CD4-positive, alpha-beta T cell treated with Interleukin-15 for 4 hours (primary cell): Measurements from ENCODE around the gene UTF1.

Experiments used
- DNase-seq: peaks from one replicate; pipeline ENCODE4 v3.0.0-alpha.2; 2020; ENCODE audit warnings: low spot score

Gene UTF1

DNA sequence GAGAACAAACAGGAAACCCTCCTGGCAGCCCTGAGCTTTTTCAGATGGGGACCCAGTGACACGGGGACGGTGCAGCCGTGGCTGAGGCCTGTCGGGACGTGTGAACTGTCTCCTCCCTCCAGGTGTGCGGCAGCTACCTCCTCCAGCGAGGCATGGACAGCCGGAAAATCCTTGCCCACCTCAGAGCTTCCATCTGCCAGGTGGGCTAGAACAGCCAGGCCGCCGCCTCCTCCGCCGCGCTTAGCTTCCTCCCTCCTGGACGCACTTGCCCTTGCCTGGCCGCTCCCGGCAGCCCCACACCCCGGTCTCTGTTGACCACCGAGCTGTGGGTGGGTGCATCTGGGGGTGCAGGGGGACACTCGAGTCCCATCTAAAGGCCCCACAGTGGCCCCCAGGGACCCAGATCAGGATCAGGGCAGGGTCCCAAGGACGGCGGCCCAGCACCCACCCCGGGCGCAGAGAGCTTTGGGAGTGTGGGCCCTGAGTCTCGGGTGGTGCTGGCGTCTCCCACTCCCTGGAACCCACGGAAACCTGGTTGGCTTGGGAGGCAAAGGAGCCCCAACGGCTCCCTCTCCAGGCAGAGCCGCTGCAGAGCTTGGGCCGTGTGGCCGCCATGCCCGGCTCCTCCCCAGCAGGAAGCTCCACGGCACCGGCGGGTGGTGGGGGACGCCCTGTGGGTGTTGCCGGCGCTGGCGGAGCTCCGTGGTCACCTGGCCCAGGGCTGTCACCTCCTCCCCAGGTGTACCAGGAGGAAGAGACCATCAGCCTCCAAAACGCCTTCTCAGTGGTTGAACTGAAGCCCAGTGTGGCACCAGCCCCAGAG lies 32.9 kb upstream of the UTF1 start:
- no peak for DNase-seq

DNA sequence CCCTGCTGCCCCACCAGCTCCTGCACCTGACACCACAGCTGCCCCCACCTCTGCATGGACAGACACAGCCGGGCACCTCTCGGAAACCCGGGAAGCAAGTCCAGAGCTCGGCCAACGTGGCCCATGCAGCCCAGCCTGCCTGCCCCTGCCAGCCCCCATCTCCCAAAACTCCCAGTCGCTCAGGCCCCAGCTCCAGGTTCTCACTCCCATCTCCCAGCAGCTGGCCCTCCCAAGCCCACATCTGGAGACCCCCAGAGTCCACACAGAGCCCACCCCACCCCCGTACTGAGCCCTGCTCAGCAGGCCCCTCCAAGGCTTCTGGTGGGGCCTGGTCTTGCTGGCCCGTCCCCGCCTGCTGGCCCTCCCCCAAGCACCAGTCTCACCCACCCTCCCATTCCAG lies 32.2 kb upstream of the UTF1 start:
- no peak for DNase-seq

DNA sequence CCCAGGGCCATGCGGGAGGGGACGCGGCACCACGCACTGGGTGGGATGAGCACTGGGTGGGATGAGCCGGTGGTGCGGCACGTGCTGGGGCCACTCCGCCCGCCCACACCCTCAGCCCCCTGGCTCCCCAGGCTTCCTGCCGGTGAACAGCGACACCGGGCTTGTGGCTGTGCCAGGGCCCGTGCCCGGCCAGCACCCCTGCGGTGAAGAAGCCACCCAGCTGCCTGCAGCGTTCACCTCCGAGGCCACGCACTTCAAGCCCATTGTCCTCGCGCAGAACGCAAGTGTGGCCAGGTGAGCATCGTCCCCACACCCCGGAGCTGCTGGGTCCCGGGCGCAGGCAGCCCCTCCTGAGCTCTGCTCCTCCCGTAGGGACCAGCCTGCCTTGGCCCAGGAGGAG lies 31.8 kb upstream of the UTF1 start:
- DNase-seq, result no peak

DNA sequence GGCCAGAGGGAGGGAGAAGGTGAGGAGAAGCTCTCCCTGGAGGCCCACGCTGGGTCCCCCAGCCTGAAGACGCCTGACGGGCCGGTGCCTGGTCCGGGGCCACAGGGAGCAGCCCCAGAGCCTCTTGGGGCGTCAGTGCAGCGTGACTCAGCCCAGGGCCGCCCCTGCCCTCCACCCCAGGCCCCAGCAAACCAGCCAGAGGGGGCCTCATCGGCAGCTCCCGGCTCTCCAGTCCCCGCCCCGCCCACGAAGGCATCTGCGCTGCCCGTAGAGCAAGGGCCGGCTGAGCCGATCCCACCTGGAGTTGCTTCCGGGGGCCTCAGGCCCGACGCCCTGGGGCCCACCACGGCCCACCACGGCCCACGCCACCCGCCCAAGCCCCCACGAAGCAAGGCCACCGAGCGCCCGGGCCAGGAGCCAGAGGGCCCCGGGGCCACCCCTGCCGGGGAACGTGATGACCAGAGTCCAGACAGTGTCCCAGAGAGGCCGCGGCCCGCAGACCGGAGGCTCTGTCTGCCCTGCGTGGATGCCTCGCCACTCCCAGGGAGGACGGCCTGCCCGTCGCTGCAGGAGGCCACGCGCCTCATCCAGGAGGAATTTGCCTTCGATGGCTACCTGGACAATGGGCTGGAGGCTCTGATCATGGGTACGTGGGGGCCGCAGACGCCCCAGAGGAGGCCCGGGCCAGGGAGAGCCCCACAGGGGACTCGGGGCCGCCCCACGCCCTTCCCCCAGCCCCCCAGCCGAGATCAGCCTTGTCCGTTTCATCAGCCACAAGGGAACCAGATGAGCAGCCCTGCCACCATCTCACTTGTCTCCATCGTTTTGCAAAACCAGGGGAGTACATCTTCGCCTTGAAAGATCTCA lies 31.2 kb upstream of the UTF1 start:
- no peak for DNase-seq

DNA sequence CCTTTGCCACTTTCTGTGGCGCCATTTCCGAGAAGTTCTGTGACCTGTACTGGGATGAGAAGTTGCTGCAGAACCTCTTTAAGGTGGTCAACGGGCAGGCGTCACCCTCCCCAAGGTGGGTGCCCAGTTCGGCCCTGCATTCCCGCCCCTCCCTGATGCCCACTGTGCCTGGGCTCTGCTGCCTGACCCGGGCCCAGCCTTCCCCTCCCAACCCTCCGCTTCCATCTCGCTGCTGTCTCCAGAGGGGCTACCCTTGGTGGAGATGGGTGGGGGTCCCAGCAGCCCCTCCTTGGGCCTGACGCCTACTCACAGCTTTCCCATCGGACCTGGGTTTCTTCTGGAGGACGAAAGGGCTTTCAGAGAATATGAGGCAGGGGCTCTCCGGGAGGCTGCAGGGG lies 30.5 kb upstream of the UTF1 start:
- DNase-seq, result no peak

DNA sequence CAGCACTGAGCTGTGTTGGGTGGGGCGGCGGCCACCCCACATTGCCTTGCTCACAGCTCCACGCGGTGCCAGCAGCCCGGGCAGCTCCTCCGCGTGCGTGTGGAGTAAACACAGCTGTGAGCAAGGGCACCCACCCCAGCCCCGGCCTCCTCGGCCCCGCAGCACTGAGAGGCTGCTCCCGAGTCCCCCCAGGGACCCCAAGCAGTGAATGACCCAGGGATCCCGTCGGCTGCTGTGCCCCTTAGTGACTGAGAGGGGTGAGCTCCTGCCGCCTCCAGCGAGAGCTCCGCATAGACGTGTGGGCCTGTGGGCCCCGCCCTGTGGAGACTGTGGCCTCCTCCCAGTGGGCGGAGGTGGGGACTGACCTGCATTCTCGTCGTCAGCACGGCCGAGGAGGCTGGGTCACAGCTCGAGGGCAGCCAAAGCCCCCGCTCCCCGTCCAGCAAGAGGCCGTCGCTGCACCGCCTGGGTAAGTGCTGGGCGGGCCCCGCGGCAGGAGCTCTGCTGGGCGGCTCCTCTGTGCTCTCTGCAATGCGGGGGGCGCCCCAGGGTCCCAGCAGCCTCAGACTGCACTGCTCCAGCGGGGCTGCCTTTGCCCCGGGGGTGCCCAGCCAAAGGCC lies 29.9 kb upstream of the UTF1 start:
- DNase-seq, result no peak

DNA sequence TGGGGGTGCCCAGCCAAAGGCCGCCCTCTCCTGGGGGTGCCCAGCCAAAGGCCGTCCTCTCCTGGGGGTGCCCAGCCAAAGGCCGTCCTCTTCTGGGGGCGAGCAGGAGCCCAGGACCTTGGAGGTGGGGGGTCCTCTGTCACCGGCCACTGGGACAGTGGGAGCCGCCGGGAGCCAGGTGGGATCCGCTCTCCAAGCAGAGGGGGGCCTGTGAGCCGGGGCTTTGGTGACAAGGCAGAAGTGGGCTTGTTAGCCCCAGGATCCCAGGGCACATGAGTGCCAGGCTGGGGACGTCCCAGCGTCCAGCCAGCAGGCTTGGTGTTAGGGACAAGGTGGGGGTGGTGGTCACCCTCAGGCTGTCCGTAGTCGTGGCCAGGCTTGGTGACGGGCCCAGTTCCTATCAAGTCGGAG lies 29.4 kb upstream of the UTF1 start:
- DNase-seq, result no peak

DNA sequence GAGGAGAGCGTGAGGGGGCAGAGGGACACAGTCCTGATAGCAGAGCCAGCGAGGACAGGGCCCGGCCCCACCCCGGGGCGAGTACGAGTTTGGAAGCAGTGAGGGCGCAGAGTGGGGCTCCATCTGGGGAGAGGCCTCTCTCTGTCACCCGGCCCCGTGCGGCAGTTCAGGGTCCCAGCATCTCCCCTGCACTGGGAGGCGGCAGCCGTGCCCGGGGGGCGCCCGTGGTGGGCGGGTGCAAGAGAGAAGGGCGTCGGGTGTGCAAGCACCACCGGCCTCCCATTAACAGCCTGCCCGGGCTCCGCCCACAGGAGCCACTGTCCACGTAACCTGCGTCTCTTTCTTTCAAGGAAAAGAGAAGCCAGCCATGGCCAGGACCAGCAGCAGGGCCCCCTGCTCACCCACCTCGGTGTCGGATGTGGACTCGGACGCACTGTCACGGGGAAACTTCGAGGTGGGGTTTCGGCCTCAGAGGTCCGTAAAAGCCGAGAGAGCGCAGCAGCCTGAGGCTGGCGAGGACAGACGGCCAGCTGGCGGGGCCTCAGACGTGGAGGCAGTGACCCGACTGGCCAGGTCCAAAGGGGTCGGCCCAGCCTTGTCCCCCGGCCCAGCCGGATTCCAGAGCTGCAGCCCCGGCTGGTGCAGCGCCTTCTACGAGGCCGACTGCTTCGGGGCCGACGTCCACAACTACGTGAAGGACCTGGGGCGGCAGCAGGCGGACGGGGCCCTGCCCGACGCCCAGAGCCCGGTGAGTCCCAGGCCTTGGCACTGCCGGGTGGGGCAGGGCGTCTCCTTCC lies 28.7 kb upstream of the UTF1 start:
- DNase-seq, result no peak

DNA sequence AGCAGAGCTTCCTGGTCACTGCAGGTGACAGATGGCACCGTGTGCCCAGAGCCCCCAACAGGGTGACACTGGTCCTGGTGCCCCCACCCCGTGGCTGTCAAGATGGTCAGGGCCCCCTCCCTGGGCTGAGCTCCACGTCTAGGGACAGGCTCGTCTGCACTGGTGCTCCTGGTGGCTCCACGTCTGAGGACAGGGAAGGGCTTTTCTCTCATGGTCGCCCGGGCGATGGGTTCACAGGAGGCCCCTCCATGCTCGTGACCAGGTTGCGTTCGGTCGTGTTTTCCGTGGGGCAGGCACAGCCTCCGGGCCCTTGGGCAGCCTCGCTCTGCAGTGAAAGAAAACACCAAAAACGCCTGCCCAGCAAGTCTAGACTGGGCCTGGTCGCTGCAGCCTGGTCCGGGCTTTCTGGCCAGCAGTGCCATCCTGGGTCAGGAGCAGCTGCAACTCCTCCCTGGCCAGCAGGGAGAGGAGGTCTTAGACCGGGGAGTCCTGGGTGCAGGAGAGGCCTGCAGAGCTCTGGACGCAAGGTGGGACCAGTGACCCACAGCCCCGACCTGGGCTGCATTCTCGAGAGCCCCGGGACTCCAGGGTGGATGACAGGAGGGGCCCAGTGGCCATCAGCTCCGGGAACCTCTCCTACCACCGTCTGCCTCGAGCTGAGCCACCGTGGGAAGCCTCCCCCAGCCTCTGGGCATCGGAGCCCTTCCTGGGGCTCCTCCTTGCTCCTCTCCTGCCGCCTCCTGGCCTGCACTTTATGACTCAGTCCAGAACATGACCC lies 27.9 kb upstream of the UTF1 start:
- no peak for DNase-seq

DNA sequence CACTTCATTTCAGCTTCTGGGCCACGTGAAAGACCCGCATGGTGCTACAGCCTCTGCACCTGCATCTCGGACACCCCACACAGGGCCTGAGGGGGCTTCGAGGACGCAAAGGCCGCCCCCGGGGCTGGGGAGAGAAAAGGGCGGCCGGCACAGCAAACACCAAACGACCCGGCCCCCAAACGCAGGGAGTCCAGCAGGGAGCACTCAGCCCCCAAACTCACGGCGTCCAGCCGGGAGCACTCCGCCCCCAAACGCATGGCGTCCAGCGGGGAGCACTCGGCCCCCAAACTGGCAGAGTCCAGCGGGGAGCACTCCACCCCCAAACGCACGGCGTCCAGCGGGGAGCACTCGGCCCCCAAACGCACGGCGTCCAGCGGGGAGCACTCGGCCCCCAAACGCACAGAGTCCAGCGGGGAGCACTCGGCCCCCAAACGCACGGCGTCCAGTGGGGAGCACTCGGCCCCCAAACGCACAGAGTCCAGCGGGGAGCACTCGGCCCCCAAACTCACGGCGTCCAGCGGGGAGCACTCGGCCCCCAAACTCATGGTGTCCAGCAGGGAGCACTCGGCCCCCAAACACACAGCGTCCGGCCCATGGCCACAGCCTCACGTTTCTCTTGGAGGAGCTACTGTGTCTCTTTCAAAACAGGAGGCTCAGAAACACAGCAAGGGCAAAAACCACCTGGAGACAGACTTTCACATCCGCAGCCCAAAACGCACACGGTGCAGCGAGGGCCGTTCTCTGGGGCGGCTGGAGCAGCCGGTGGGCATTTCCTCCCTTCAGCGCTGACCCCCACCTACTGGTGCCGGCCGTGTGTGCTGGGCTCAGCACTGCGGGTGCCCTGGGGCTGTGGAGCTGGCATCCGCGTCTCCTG lies 27.0 kb upstream of the UTF1 start:
- DNase-seq, result no peak

DNA sequence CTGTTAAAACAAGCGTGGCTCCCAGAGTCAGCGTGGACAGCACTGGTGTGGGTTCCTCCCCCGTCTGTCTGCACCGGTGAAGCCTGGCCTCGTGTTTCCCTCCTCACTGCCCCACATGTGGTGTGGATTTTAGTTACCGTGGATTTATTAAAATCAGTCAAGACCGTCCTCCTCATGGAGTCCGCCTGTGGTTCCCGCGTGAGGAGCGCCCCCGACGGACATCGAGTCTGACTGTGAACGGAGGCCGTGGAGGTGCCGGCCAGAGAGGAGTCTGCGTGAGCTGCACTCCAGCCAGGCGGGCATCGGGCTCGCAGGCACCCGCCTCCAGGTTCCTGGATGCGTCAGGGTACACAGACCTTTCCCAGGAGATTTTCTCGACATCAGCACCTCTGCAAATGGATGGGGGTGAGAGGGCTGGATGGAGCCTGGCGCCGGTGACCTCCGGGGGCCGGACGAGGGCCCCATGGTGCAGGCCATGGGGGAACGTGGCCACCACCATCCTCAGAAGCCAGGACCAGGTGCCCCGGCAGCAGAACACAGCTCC lies 26.3 kb upstream of the UTF1 start:
- DNase-seq, result no peak

DNA sequence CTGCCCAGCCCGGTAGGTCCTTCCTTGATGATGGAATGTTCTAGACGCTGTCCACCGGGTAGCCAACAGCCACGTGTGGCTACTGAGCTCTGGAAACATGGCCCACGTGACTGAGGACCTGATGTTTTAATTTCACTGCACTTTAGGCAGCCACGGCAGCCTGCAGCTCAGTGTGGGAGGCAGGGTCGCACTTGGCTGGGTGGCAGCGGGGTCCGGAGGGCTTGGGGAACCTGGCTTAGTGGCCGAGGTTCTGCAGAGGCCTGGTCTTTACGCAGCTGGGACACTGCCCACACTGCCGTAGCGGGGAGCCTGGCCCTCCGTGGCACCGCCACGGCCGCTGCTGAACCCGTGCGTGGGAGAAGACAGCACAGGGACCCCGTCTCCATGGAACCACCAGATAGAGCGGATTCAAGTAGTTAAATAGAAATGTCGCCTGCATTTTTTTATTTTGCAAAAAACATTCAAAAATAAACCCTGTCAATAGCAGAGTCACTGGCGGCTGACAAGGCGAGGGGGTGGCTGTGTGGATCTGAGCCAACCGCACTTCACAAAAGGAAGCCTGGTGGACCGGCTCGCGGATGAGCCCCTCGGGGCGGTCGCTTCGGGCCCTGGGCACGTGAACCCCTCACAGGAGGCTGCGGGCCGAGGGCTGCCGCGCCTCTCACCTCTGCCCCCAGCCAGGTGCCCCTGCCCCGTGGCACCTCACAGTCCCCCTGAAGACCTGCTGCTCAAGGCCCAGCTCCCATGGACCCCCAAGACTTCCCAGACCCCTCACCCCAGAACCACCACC lies 25.6 kb upstream of the UTF1 start:
- no peak for DNase-seq

DNA sequence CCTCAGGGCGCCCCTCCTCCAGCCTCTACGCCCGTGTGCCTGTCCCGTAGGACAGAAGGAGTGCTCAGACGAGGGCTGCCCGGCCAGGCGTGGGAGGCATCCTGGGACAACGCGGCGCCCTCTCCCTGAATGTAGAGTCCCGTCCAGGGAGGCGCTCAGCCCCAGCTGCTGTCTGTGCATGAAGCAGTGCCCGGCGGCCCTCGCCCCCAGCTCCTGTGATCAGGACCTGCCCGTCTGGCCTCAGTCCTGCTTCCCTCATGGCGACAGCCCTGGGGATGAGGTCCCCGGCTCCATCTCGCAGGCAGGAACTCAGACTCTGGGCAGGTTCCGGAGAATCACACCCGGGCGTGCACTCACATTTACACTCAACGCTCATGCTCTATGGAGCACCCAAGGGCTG lies 24.9 kb upstream of the UTF1 start:
- no peak for DNase-seq

DNA sequence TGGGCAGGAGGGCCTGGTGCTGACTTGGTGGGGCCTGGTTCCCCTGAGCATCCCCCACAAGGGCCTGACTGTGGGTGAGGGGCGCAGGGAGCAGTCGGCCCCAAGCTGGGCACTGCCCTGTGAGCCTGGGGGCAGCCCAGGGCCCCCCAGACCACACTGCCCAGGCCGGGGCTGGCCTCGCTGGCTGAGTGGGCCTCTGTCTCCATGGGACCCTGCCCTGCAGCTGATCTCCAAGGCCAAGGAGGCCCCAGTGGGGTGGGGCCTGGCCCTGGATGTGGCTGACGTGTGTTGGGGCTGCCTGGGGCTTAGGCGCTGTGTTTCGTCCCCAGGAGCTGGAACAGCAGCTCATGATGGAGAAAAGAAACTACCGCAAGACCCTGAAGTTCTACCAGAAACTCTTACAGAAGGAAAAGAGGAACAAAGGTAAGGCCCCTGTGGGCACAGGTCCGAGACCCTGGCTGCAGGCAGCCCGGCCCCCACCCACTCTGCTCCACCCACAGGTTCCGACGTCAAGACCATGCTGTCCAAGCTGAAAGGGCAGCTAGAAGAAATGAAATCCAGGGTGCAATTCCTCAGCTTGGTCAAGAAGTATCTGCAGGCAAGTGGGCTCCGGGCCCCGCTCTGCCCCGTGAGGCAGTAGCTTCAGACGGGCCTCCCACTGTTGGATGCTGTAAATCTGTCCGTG lies 23.5 kb upstream of the UTF1 start:
- DNase-seq, result no peak

DNA sequence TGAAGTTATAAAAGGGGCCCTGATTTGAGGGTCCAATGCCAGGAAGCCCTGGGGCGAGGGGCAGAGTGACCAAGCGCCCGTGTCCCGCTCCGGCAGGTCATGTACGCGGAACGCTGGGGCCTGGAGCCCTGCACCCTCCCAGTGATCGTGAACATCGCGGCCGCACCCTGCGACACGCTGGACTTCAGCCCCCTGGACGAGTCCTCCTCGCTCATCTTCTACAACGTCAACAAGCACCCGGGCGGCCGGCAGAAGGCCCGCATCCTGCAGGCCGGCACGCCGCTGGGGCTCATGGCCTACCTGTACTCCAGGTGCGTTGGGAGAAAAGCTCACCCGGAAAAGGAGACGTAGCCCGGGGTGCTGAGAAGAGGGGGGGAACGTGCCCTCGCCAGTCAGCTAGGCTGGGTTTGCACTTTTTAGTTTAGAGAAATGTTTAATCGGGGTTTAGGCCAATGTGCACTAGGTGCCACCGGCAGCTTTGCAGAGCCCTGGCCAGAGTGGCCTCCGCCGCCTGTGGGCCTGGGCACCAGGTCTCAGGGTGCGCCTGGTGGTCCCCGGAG lies 22.9 kb upstream of the UTF1 start:
- no peak for DNase-seq

DNA sequence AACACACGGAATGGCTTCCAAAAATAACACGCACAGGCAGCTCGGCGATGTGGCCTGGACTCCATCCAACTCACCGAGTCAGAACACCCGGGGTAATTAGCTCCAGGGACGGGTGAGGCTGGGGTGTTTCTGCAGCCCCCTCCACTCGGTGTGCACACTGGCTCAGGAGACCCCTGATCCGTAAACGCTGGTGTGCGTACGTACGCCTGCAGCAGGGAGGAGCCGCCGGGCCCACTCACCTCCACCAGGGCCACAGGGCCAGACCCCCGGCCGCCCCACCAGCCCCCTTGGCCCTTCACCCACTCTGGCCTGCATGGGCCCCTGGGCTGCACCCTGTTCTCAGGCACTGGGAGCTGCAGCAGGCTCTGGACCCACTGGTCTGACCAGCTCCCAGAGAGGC lies 22.4 kb upstream of the UTF1 start:
- DNase-seq, result no peak

DNA sequence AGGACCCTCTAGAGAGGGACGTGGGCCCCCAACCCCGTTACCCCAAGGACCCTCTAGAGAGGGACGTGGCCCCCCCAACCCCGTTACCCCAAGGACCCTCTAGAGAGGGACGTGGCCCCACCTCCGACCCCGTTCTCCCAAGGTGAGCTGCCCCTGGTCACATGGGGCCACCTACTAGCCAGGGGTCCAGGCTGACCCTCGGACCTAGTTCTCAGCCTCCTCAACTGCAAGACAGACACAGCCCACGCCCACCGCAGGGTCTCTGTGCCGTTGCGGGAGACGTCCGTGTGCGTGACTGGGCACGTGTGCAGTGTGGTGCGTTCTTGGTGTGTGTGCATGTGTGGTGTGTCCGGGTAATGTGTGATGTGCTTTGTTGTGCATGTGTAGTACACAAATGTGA lies 21.6 kb upstream of the UTF1 start:
- no peak for DNase-seq

DNA sequence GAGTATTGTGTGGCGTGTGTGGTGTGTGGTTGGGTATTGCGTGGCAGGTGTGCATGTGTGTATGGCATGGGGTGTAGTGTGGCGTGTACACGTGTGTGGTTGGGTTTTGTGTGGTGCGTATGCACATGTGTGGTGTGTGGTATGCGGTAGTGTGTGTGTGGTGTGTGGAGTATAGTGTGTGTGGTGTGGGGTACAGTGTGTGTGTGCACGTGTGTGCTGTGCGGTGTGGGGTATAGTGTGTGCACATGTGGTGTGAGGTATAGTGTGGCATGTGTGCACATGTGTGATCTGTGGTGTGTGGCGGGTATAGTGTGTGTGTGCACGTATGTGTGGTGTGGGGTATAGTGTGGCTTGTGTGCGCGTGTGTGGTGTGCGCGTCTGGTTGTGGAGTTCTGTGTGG lies 20.9 kb upstream of the UTF1 start:
- no peak for DNase-seq
